ENCODE data around the gene PRRX1. TPM values are rescaled to one million over a fixed set of nuclear protein-coding genes. Genes with fewer than 3 reads are reported as not detected.

PRRX1 gene
- total and polyA plus RNA-seq, 2 of the 13 experiments (the other 11 are each of a cell fraction or from before 2014, with no cell fraction given), result not detected

- Histone ChIP-seq H3K79me2 (ENCODE audit: insufficient read depth, low read length) (no peaks in the 10 kb centered on the region), H3K4me3 (replicated peaks in 1 of 3; ENCODE audit: insufficient read depth in 1 of 3, low read depth in 2 of 3, low read length in 3 of 3) (no peak overlapping the region), H4K20me1 (ENCODE audit: insufficient read depth, low read length) (no peaks in the 10 kb centered on the region), H2AFZ (ENCODE audit: low read length) (no peak overlapping the region), H3K4me2 (ENCODE audit: low read depth, low read length) (no peak overlapping the region), H3K36me3 (replicated peaks in 1 of 2; ENCODE audit: control insufficient read depth in 1 of 2, insufficient read depth in 2 of 2, low read length in 2 of 2) (no peaks in the 10 kb centered on the region), H3K4me1 (ENCODE audit: insufficient read depth, low read length) (no peaks in the 10 kb centered on the region), H3K27me3 (ENCODE audit: control insufficient read depth in 1 of 2, insufficient read depth in 2 of 2, low read length in 2 of 2) (no peaks in the 10 kb centered on the region), H3K9me3 (ENCODE audit: low read length) (no peaks in the 10 kb centered on the region), H3K27ac (ENCODE audit: extremely low read length, insufficient read depth, low read length) (no peak overlapping the region), H3K9ac (ENCODE audit: insufficient read depth, low read depth, low read length) (no peak overlapping the region)
- TF ChIP-seq IKZF5 (CRISPR knock-in tag; IDR thresholded peaks at IDR 0.05), result no peak
- TF ChIP-seq MXI1 (IDR thresholded peaks at IDR 0.05; ENCODE audit: borderline replicate concordance, low read depth, low read length), result no peak
- no peak for TF ChIP-seq MIXL1 (CRISPR knock-in tag; IDR thresholded peaks at IDR 0.05)
- no peak for TF ChIP-seq KDM2A (CRISPR knock-in tag; IDR thresholded peaks at IDR 0.05; ENCODE audit: borderline replicate concordance, low read depth)
- no peak for TF ChIP-seq ZNF670 (CRISPR knock-in tag; IDR thresholded peaks at IDR 0.05; ENCODE audit: borderline replicate concordance)
- no peak for TF ChIP-seq ZNF841 (CRISPR knock-in tag; IDR thresholded peaks at IDR 0.05; ENCODE audit: borderline replicate concordance)
- TF ChIP-seq SOX5 (CRISPR knock-in tag; IDR thresholded peaks at IDR 0.05; ENCODE audit: borderline replicate concordance), result no peak
- TF ChIP-seq RFX5 (IDR thresholded peaks at IDR 0.05; ENCODE audit: low read depth, low read length), result no peak
- TF ChIP-seq PCBP2 (optimal IDR thresholded peaks at IDR 0.05; ENCODE audit: low read depth, low read length, poor library complexity, severe bottlenecking), result no peak
- no peak for TF ChIP-seq RBFOX2 (IDR thresholded peaks at IDR 0.05; ENCODE audit: low read depth, low read length)
- TF ChIP-seq ZFY (CRISPR knock-in tag; IDR thresholded peaks at IDR 0.05), result no peak
- TF ChIP-seq CREM (IDR thresholded peaks at IDR 0.05), result no peak
- TF ChIP-seq CREM (CRISPR knock-in tag; IDR thresholded peaks at IDR 0.05), result no peak
- no peak for TF ChIP-seq NCOA2 (CRISPR knock-in tag; IDR thresholded peaks at IDR 0.05)
- TF ChIP-seq ZNF597 (CRISPR knock-in tag; IDR thresholded peaks at IDR 0.05), result no peak
- no peak for TF ChIP-seq ZBED4 (CRISPR knock-in tag; IDR thresholded peaks at IDR 0.05; ENCODE audit: borderline replicate concordance)
- TF ChIP-seq POLR2A (IDR thresholded peaks at IDR 0.05; ENCODE audit: insufficient read depth in 1 of 2, low read depth in 2 of 2, low read length in 2 of 2), result no peak
- TF ChIP-seq ZNF18 (CRISPR knock-in tag; IDR thresholded peaks at IDR 0.05; ENCODE audit: insufficient replicate concordance), result no peak
- TF ChIP-seq PAX8 (CRISPR knock-in tag; IDR thresholded peaks at IDR 0.05; ENCODE audit: borderline replicate concordance), result no peak
- BruUV-seq (replicated peaks), result no TSS peak
- FAIRE-seq, result no peak
- in situ Hi-C loops (cut with HindIII; ENCODE audit: extremely low pct_ligation_motif_present, low pct_unique_long_range_greater_than_20kb) (no loop called here), intact Hi-C loops (cut with micrococcal nuclease; ENCODE audit: unreplicated experiment) (no loop called here)
- 5% methylated on average over 2 of the region's 2 CpGs for WGBS (ENCODE audit: low lambda C conversion rate)
- no peak for ATAC-seq
- no peak for DNase-seq (ENCODE audit: low spot score)
- CTCF ChIA-PET (ENCODE audit: low intra/inter-chr PET ratio, low total read pairs), result no interaction called here
- POLR2A ChIA-PET, result interaction anchor here (1.0 kb wide), 1 partner anchor 92 kb away, joined by 3 read pairs; the partner anchor contains the start of gene GORAB
Observed at GRCh38 chr1:170624146-170624545, 39.8 kb upstream of the PRRX1 start.

Measured in HepG2 (cell line).